A549 treated with RU486 at 1 μM for 4 hours (cell line): Measurements from ENCODE around the gene TSPAN10. TPM values are rescaled to one million over a fixed set of nuclear protein-coding genes. Genes with fewer than 3 reads are reported as not detected.

Source experiments
- total RNA-seq: library from RNA; stranded (reverse); fragments of 200-300 nt; extraction: Qiagen RNA extraction; gene quantifications from 5 replicates; pipeline ENCODE4 v1.2.3, GENCODE V29; 2022; ENCODE audit warnings: low read depth

The TSPAN10 gene
- total RNA-seq: 4.3 to 6.9 TPM (median 5.2 TPM) in 5 replicates

GRCh38 chr17:81636505-81637288 is at the start of gene TSPAN10, which contains the start of gene NPLOC4:
TSPAN10 (plus strand) TSS chr17:81637196; CDS start chr17:81642413, 5,217 bp downstream.
NPLOC4 (minus strand) TSS chr17:81637112; CDS start chr17:81636930, 182 bp downstream.

GRCh38 chr17:81656118-81656743 is 19.2 kb downstream of the TSPAN10 start, which contains the start of gene PDE6G:
PDE6G (minus strand) TSS chr17:81656542; CDS start chr17:81653305, 3,237 bp downstream.

GRCh38 chr17:81666342-81667191 is 29.6 kb downstream of the TSPAN10 start, which contains the start of the genes CCDC137 and OXLD1:
CCDC137 (plus strand) TSS chr17:81666737; CDS start chr17:81666767, 30 bp downstream.
OXLD1 (minus strand) TSS chr17:81666605; CDS start chr17:81666577, 28 bp downstream.

GRCh38 chr17:81683584-81684441 is 46.8 kb downstream of the TSPAN10 start, which contains the start of the genes ARL16 and HGS:
ARL16 (minus strand) TSS chr17:81683797; CDS start chr17:81683753, 44 bp downstream.
HGS (plus strand) TSS chr17:81684011; CDS start chr17:81684067, 56 bp downstream.

Other genes with a start within 250 kb of the TSPAN10 start
- gene BAHCC1, start 241.7 kb upstream of the TSPAN10 start, total RNA-seq: 9.8 to 14.9 TPM (median 13.0 TPM) in 5 replicates
- 4,390 to 6,095 TPM (median 5,374 TPM) in 5 replicates for gene ACTG1, start 124.4 kb upstream of the TSPAN10 start, total RNA-seq
- 0.96 to 1.6 TPM (median 1.1 TPM) in 5 replicates for gene FSCN2, start 108.8 kb upstream of the TSPAN10 start, total RNA-seq
- gene FAAP100, start 84.8 kb upstream of the TSPAN10 start, total RNA-seq: 15.9 to 27.8 TPM (median 21.6 TPM) in 5 replicates
- 89.8 to 106 TPM (median 97.7 TPM) in 5 replicates for gene NPLOC4, start 84 bp upstream of the TSPAN10 start, total RNA-seq
- gene PDE6G, start 19.3 kb downstream of the TSPAN10 start, total RNA-seq: 1.5 to 3.6 TPM (median 2.2 TPM) in 5 replicates
- gene OXLD1, start 29.4 kb downstream of the TSPAN10 start, total RNA-seq: 32.0 to 70.6 TPM (median 49.9 TPM) in 5 replicates
- gene CCDC137, start 29.5 kb downstream of the TSPAN10 start, total RNA-seq: 63.9 to 73.1 TPM (median 66.7 TPM) in 5 replicates
- 46.6 to 56.2 TPM (median 49.9 TPM) in 5 replicates for gene ARL16, start 46.6 kb downstream of the TSPAN10 start, total RNA-seq
- 139 to 217 TPM (median 209 TPM) in 5 replicates for gene HGS, start 46.8 kb downstream of the TSPAN10 start, total RNA-seq
- gene MRPL12, start 66.2 kb downstream of the TSPAN10 start, total RNA-seq: 212 to 319 TPM (median 303 TPM) in 5 replicates
- gene SLC25A10, start 75.1 kb downstream of the TSPAN10 start, total RNA-seq: 26.9 to 48.0 TPM (median 41.1 TPM) in 5 replicates
- gene GCGR, start 167.0 kb downstream of the TSPAN10 start, total RNA-seq: 0.13 to 0.36 TPM (median 0.17 TPM) in 4 of 5 replicates, not detected in the other
- 75.2 to 107 TPM (median 93.2 TPM) in 5 replicates for gene MCRIP1, start 196.1 kb downstream of the TSPAN10 start, total RNA-seq
- 0.27 to 0.61 TPM (median 0.32 TPM) in 3 of 5 replicates, not detected in the others for gene PPP1R27, start 197.9 kb downstream of the TSPAN10 start, total RNA-seq
- gene P4HB, start 223.3 kb downstream of the TSPAN10 start, total RNA-seq: 695 to 762 TPM (median 718 TPM) in 5 replicates
- 531 to 682 TPM (median 648 TPM) in 5 replicates for gene ARHGDIA, start 234.1 kb downstream of the TSPAN10 start, total RNA-seq